Gastrocnemius medialis (tissue), 4 donors: ENCODE measurements around the gene PCNX2. TPM values are rescaled to one million over a fixed set of nuclear protein-coding genes. Genes with fewer than 3 reads are reported as not detected.

Source experiments
- ATAC-seq, 2 donors: fragments of 150-250 bp; one replicate each; pipeline ENCODE4 v1.9.1; 2016
- DNase-seq, 2 donors: peaks; one replicate each; pipeline ENCODE4 v3.0.0-alpha.2; 2019
- H3K27ac ChIP-seq, 4 donors: fragments of 200-600 bp; sonication (generic); 1 replicate in 1 of 4; 2 replicates in 3 of 4; pipeline ENCODE4 v1.5.1; 2016 to 2018; ENCODE audit warnings: mild to moderate bottlenecking in 2 of 4, moderate library complexity in 1 of 4
- H3K27me3 ChIP-seq, 3 donors: fragments of 200-600 bp; sonication (generic) in 2 of 3; 1 replicate in 1 of 3; 2 replicates in 2 of 3; pipeline versions ENCODE4 v1.5.1 to v1.6.0; 2016 to 2019; ENCODE audit warnings: mild to moderate bottlenecking in 1 of 3, moderate library complexity in 1 of 3
- H3K36me3 ChIP-seq, 2 donors: fragments of 200-600 bp; sonication (generic) in 1 of 2; one replicate each; pipeline ENCODE4 v1.5.1; 2017 to 2018
- H3K4me1 ChIP-seq, 2 donors: fragments of 200-600 bp; sonication (generic) in 1 of 2; one replicate each; pipeline ENCODE4 v1.5.1; 2016 to 2017; ENCODE audit warnings: mild to moderate bottlenecking in 2 of 2
- H3K4me3 ChIP-seq, 4 donors: fragments of 200-600 bp; sonication (generic) in 3 of 4; 1 replicate in 1 of 4; 2 replicates in 3 of 4; pipeline ENCODE4 v1.5.1; 2016 to 2019; ENCODE audit warnings: mild to moderate bottlenecking in 2 of 4
- H3K9me3 ChIP-seq, 3 donors: fragments of 200-600 bp; sonication (generic) in 2 of 3; 1 replicate in 1 of 3; 2 replicates in 2 of 3; pipeline ENCODE4 v1.5.1; 2016 to 2019
- CTCF ChIP-seq, 5 experiments: fragments of 450-650 bp in 3 of 5; fragments of 200-600 bp in 2 of 5; sonication (generic) in 2 of 5; IDR thresholded peaks in 4 of 5; conservative IDR thresholded peaks in 1 of 5; 1 replicate in 4 of 5; 2 replicates in 1 of 5; pipeline ENCODE4 v1.5.1; 2016 to 2019; ENCODE audit warnings: antibody characterized with exemption in 5 of 5, mild to moderate bottlenecking in 3 of 5, moderate library complexity in 3 of 5
- POLR2A ChIP-seq, 2 donors: fragments of 450-650 bp; IDR thresholded peaks; one replicate each; pipeline ENCODE4 v1.6.1; 2017; ENCODE audit warnings: antibody characterized with exemption in 2 of 2, mild to moderate bottlenecking in 2 of 2, moderate library complexity in 2 of 2
- in situ Hi-C, 4 donors: fragments of 200-750 bp; cut with MboI; loops; one replicate each; pipeline versions ENCODE4 v1.15.0 to v1.8.0; 2017; ENCODE audit warnings: low sequenced_read_pairs in 4 of 4
- intact Hi-C: fragments of 100-400 bp; cut with DNase I; formaldehyde crosslinking; loops from one replicate; pipeline ENCODE4 v1.15.1; 2023; ENCODE audit warnings: low total_unique reads
- total RNA-seq, 4 donors: library from RNA; depleted of rRNA; stranded (reverse); fragments of >200 nt; gene quantifications; one replicate each; pipeline versions ENCODE4 v1.1.0 to v1.2.3, GENCODE V29; 2016

The PCNX2 gene
- total RNA-seq, 4 donors from 2014 or later: 0.34 to 5.6 (median 1.9) TPM

GRCh38 chr1:233242827-233243483 is 52.6 kb downstream of the PCNX2 start:
- in situ Hi-C loops: loop anchor here (10.0 to 25.0 kb wide), 4 partner anchors 606 to 1381 kb away; partner anchors contain the start of gene SIPA1L2 (in 3 of the 4)
- H3K4me3 ChIP-seq: no peak overlapping the region
- DNase-seq (no peak), ATAC-seq (no peak)
- no peaks in the 10 kb centered on the region for H3K9me3 ChIP-seq
- no peak for TF ChIP-seq POLR2A (IDR thresholded peaks at IDR 0.05)
- TF ChIP-seq CTCF (IDR thresholded peaks at IDR 0.05 in 4 of 5, conservative IDR thresholded peaks at IDR 0.05 in 1 of 5): no peak
- no peaks in the 10 kb centered on the region for H3K27me3 ChIP-seq
- H3K36me3 ChIP-seq: no peaks in the 10 kb centered on the region
- intact Hi-C loops: loop anchor here (5.0 kb wide), 2 partner anchors 611 to 1376 kb away; partner anchors contain the start of gene SIPA1L2
- no peaks in the 10 kb centered on the region for H3K4me1 ChIP-seq
- no peak overlapping the region for H3K27ac ChIP-seq

GRCh38 chr1:233241759-233242158 is 53.8 kb downstream of the PCNX2 start:
- DNase-seq (no peak), ATAC-seq (no peak)
- no peaks in the 10 kb centered on the region for H3K9me3 ChIP-seq
- no peaks in the 10 kb centered on the region for H3K4me1 ChIP-seq
- TF ChIP-seq POLR2A (IDR thresholded peaks at IDR 0.05) (no peak), CTCF (IDR thresholded peaks at IDR 0.05 in 4 of 5, conservative IDR thresholded peaks at IDR 0.05 in 1 of 5) (no peak)
- no peaks in the 10 kb centered on the region for H3K36me3 ChIP-seq
- no peak overlapping the region for H3K27ac ChIP-seq
- intact Hi-C loops: loop anchor here (5.0 kb wide), 2 partner anchors 609 to 1374 kb away; partner anchors contain the start of gene SIPA1L2
- no peaks in the 10 kb centered on the region for H3K27me3 ChIP-seq
- in situ Hi-C loops: loop anchor here (10.0 to 25.0 kb wide), 4 partner anchors 604 to 1379 kb away; partner anchors contain the start of gene SIPA1L2 (in 3 of the 4)
- H3K4me3 ChIP-seq: no peak overlapping the region

- DNase-seq (peak; percentile 30 to 34), ATAC-seq (peak; percentile 60 to 76)
- Histone ChIP-seq H3K9me3 (no peaks in the 10 kb centered on the region), H3K27me3 (no peaks in the 10 kb centered on the region), H3K36me3 (no peaks in the 10 kb centered on the region), H3K27ac (no peak overlapping the region), H3K4me3 (peak overlapping the region in 2 of 4 donors; percentile 12 to 23), H3K4me1 (no peaks in the 10 kb centered on the region)
- in situ Hi-C loops: loop anchor here (10.0 to 25.0 kb wide), 4 partner anchors 604 to 1379 kb away; partner anchors contain the start of gene SIPA1L2 (in 3 of the 4)
- no peak for TF ChIP-seq POLR2A (IDR thresholded peaks at IDR 0.05)
- peak; percentile 52 to 84 (median 71) for TF ChIP-seq CTCF (IDR thresholded peaks at IDR 0.05 in 4 of 5, conservative IDR thresholded peaks at IDR 0.05 in 1 of 5)
- intact Hi-C loops: loop anchor here (5.0 kb wide), 2 partner anchors 609 to 1374 kb away; partner anchors contain the start of gene SIPA1L2
Measured at GRCh38 chr1:233240829-233241682, 54.5 kb downstream of the PCNX2 start.

- intact Hi-C loops (loop anchor here (5.0 kb wide), 2 partner anchors 608 to 1373 kb away; partner anchors contain the start of gene SIPA1L2), in situ Hi-C loops (loop anchor here (10.0 to 25.0 kb wide), 4 partner anchors 603 to 1378 kb away; partner anchors contain the start of gene SIPA1L2 (in 3 of the 4))
- Histone ChIP-seq H3K36me3 (no peaks in the 10 kb centered on the region), H3K27me3 (no peaks in the 10 kb centered on the region), H3K27ac (no peak overlapping the region), H3K4me3 (no peak overlapping the region), H3K4me1 (no peaks in the 10 kb centered on the region), H3K9me3 (no peaks in the 10 kb centered on the region)
- no peak for DNase-seq
- no peak for ATAC-seq
- TF ChIP-seq CTCF (IDR thresholded peaks at IDR 0.05 in 4 of 5, conservative IDR thresholded peaks at IDR 0.05 in 1 of 5): no peak
- TF ChIP-seq POLR2A (IDR thresholded peaks at IDR 0.05): no peak
Measured at GRCh38 chr1:233240371-233240770, 55.2 kb downstream of the PCNX2 start.
